NT2/D1 (cell line): ENCODE data around the gene BMP2K.

Experiments
- YY1 ChIP-seq: IDR thresholded peaks from 2 replicates; pipeline ENCODE4 v1.6.1; 2011; ENCODE audit not compliant: insufficient read length, insufficient read depth
- ZNF274 ChIP-seq: IDR thresholded peaks from 2 replicates; pipeline ENCODE4 v1.6.1; 2011; ENCODE audit warnings: mild to moderate bottlenecking, low read depth, low read length

DNA sequence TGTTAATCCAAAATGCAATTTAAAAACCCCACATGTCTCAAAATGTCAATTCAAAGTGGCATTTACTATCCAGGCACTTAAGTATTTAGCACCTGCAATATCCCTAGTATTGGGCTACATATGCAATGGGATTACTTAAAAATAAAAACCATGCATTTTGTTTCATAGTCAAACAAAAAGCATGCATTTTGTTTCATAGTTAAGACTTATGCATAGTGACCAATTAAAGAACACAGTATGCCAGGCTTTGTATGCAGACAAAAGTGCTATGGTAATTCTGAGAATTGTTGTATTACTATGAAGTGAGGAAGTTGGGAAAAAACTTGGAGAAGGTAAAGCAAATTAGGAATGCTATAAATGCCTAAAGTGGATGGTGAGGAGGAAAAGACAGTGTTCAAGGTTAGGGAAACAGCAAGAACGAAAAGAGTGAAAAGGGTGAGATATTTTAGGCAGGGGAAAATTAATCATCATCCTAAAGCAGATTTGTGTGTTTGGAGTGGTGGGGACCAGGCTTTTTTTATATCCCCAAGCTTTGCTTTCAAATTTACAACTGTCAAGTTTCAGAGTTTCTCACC is 10.6 kb upstream of the BMP2K start:
- TF ChIP-seq ZNF274 = no peak
- TF ChIP-seq YY1 = no peak
